ENCODE data around the gene CCBE1. TPM values are rescaled to one million over a fixed set of nuclear protein-coding genes. Genes with fewer than 3 reads are reported as not detected.

The CCBE1 gene
- polyA plus RNA-seq, 2 of the 4 experiments (the other 2 are of a cell fraction) = 3.0 to 9.9 TPM

DNA sequence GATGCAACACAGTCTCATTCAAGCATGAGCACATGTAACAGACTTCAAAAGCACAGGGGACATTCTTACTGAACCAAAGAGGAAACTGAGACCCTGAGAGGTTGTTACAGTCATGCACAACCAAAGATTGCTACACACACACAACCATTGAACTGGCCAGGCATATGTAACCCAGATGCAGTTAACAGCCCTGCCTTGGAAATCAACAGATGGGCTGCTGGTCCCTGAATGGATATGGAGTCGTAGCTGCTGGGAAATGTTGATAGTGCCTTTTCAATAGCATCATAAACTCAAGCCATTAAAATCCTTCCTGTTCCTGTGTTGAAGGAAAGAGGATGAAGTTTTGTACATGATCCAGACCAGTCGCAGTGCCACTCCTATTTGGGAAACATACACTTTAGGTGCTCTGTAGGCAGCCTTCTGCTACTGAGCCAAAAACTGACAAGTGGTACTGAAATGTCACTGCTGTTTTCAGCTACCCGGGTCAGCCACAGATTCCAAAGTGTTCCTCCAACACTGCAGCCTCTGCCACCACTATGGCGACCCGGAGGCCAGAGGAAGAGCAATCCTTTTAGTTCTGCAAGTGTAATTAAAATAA lies 143.9 kb downstream of the CCBE1 start:
- Histone ChIP-seq H3K4me2 (no peak overlapping the region), H3K4me1 (no peaks in the 10 kb centered on the region), H3K9me3 (no peaks in the 10 kb centered on the region), H3K27ac (no peak overlapping the region), H3K4me3 (no peak overlapping the region)
- no peak for DNase-seq (ENCODE audit: low read depth in 1 of 2, low spot score in 1 of 2)
- CTCF ChIA-PET = no interaction called here
- 56% methylated on average over 5 of the region's 5 CpGs for WGBS (ENCODE audit: missing lambda C conversion rate)
- ATAC-seq = no peak
- POLR2A ChIA-PET = no interaction called here
- TF ChIP-seq ZSCAN20 (CRISPR knock-in tag; IDR thresholded peaks at IDR 0.05) (no peak), PHF8 (IDR thresholded peaks at IDR 0.05; ENCODE audit: borderline replicate concordance, low read depth) (no peak), CTCF (IDR thresholded peaks at IDR 0.05) (no peak), HOXA7 (CRISPR knock-in tag; IDR thresholded peaks at IDR 0.05) (no peak), ELK1 (IDR thresholded peaks at IDR 0.05; ENCODE audit: low read depth, low read length) (no peak), TP53 (CRISPR knock-in tag; IDR thresholded peaks at IDR 0.05) (no peak), HOXB5 (CRISPR knock-in tag; IDR thresholded peaks at IDR 0.05) (no peak), USF2 (IDR thresholded peaks at IDR 0.05) (no peak), HOXB13 (CRISPR knock-in tag; IDR thresholded peaks at IDR 0.05; ENCODE audit: low read depth) (no peak), JUNB (IDR thresholded peaks at IDR 0.05) (no peak), ZC3H11A (IDR thresholded peaks at IDR 0.05) (no peak), REST (IDR thresholded peaks at IDR 0.05) (no peak), KDM1A (IDR thresholded peaks at IDR 0.05; ENCODE audit: low read depth) (no peak), CHD4 (IDR thresholded peaks at IDR 0.05; ENCODE audit: borderline replicate concordance) (no peak)
- TF ChIP-seq, protein P1, sequence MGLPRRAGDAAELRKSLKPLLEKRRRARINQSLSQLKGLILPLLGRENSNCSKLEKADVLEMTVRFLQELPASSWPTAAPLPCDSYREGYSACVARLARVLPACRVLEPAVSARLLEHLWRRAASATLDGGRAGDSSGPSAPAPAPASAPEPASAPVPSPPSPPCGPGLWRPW (IDR thresholded peaks at IDR 0.05) = no peak
- no peak for FAIRE-seq

- no peaks in the 10 kb centered on the region for H3K9me3 ChIP-seq
- no peak overlapping the region for H3K27ac ChIP-seq
- FAIRE-seq (no peak), ATAC-seq (no peak), DNase-seq (ENCODE audit: low read depth in 1 of 2, low spot score in 1 of 2) (no peak)
- no peak overlapping the region for H3K4me2 ChIP-seq
- CTCF ChIA-PET = no interaction called here
- TF ChIP-seq CBX2 (IDR thresholded peaks at IDR 0.05; ENCODE audit: borderline replicate concordance, low read depth) = no peak
- TF ChIP-seq RCOR1 (IDR thresholded peaks at IDR 0.05; ENCODE audit: low read depth, low read length) = no peak
- no peak for TF ChIP-seq TP53 (CRISPR knock-in tag; IDR thresholded peaks at IDR 0.05)
- no peak for TF ChIP-seq KDM1A (IDR thresholded peaks at IDR 0.05; ENCODE audit: low read depth)
- TF ChIP-seq HEYL (CRISPR knock-in tag; IDR thresholded peaks at IDR 0.05) = no peak
- no peak for TF ChIP-seq BHLHE40 (IDR thresholded peaks at IDR 0.05; ENCODE audit: low read depth, low read length)
- no peak for TF ChIP-seq GATA3 (IDR thresholded peaks at IDR 0.05; ENCODE audit: borderline replicate concordance)
- 77% methylated on average over 7 of the region's 10 CpGs for WGBS (ENCODE audit: missing lambda C conversion rate)
- POLR2A ChIA-PET = no interaction called here
- H3K4me3 ChIP-seq = no peak overlapping the region
- no peaks in the 10 kb centered on the region for H3K4me1 ChIP-seq
Observed at GRCh38 chr18:59551902-59552635, 145.2 kb downstream of the CCBE1 start.
